ENCODE measurements around the gene LRMDA. TPM values are rescaled to one million over a fixed set of nuclear protein-coding genes. Genes with fewer than 3 reads are reported as not detected.

The LRMDA gene
- total RNA-seq, 6 experiments from 2014 or later = 0.32 TPM; not detected in 5

GRCh38 chr10:76285515-76285914 is 854.1 kb downstream of the LRMDA start:
- no peak for DNase-seq
- Mint-ChIP-seq H3K9me3 (peaks cover 7% of the 10 kb centered on the region), H3K27me3 (ENCODE audit: insufficient read depth) (no peaks in the 10 kb centered on the region; the same call in 1 of the 2 replicates), H3K27ac (no peak overlapping the region), H3K4me3 (no peak overlapping the region), H3K4me1 (ENCODE audit: low read depth) (peaks cover 42% of the 10 kb centered on the region), H3K36me3 (ENCODE audit: low read depth) (peaks cover 18% of the 10 kb centered on the region)
- no peak for TF ChIP-seq CTCF (IDR thresholded peaks at IDR 0.05)

- Mint-ChIP-seq H3K4me3 (no peak overlapping the region), H3K36me3 (ENCODE audit: low read depth) (peaks cover 18% of the 10 kb centered on the region), H3K27me3 (ENCODE audit: insufficient read depth) (no peaks in the 10 kb centered on the region; the same call in 1 of the 2 replicates), H3K27ac (no peak overlapping the region), H3K4me1 (ENCODE audit: low read depth) (peaks cover 49% of the 10 kb centered on the region), H3K9me3 (peaks cover 7% of the 10 kb centered on the region)
- no peak for TF ChIP-seq CTCF (IDR thresholded peaks at IDR 0.05)
- peak; percentile 14 for DNase-seq
These were observed 855.1 kb downstream of the LRMDA start for GRCh38 chr10:76286536-76286935.

- H3K9me3 Mint-ChIP-seq = peaks cover 7% of the 10 kb centered on the region
- DNase-seq = no peak
- no peak for TF ChIP-seq CTCF (IDR thresholded peaks at IDR 0.05)
- peaks cover 18% of the 10 kb centered on the region for H3K36me3 Mint-ChIP-seq (ENCODE audit: low read depth)
- H3K4me1 Mint-ChIP-seq (ENCODE audit: low read depth) = peaks cover 49% of the 10 kb centered on the region
- no peak overlapping the region for H3K4me3 Mint-ChIP-seq
- H3K27me3 Mint-ChIP-seq (ENCODE audit: insufficient read depth) = no peaks in the 10 kb centered on the region; the same call in 1 of the 2 replicates
- H3K27ac Mint-ChIP-seq = 0 out of 2 replicates have a peak overlapping the region, but pooled peaks have one; percentile 26
These were observed 856.4 kb downstream of the LRMDA start for GRCh38 chr10:76287856-76288255.

GRCh38 chr10:76291175-76291574 is 859.8 kb downstream of the LRMDA start:
- no peaks in the 10 kb centered on the region for H3K27me3 Mint-ChIP-seq (ENCODE audit: insufficient read depth)
- H3K4me3 Mint-ChIP-seq = no peak overlapping the region
- no peaks in the 10 kb centered on the region for H3K9me3 Mint-ChIP-seq
- no peaks in the 10 kb centered on the region for H3K36me3 Mint-ChIP-seq (ENCODE audit: low read depth)
- DNase-seq = no peak
- no peak for TF ChIP-seq CTCF (IDR thresholded peaks at IDR 0.05)
- peaks cover 31% of the 10 kb centered on the region for H3K4me1 Mint-ChIP-seq (ENCODE audit: low read depth)
- no peak overlapping the region for H3K27ac Mint-ChIP-seq

GRCh38 chr10:76291885-76292284 is 860.5 kb downstream of the LRMDA start:
- Mint-ChIP-seq H3K4me1 (ENCODE audit: low read depth) (peaks cover 24% of the 10 kb centered on the region), H3K9me3 (no peaks in the 10 kb centered on the region), H3K4me3 (no peak overlapping the region), H3K36me3 (ENCODE audit: low read depth) (no peaks in the 10 kb centered on the region), H3K27ac (no peak overlapping the region), H3K27me3 (ENCODE audit: insufficient read depth) (no peaks in the 10 kb centered on the region)
- no peak for DNase-seq
- TF ChIP-seq CTCF (IDR thresholded peaks at IDR 0.05) = no peak

GRCh38 chr10:76296957-76297356 is 865.5 kb downstream of the LRMDA start:
- no peak for DNase-seq
- no peak overlapping the region for H3K4me3 Mint-ChIP-seq
- TF ChIP-seq CTCF (IDR thresholded peaks at IDR 0.05) = no peak
- H3K36me3 Mint-ChIP-seq (ENCODE audit: low read depth) = no peaks in the 10 kb centered on the region
- H3K9me3 Mint-ChIP-seq = no peaks in the 10 kb centered on the region
- peaks cover 18% of the 10 kb centered on the region for H3K4me1 Mint-ChIP-seq (ENCODE audit: low read depth)
- no peak overlapping the region for H3K27ac Mint-ChIP-seq
- no peaks in the 10 kb centered on the region; the same call in 1 of the 2 replicates for H3K27me3 Mint-ChIP-seq (ENCODE audit: insufficient read depth)
